ENCODE results near the gene DUOXA2. TPM values are rescaled to one million over a fixed set of nuclear protein-coding genes. Genes with fewer than 3 reads are reported as not detected.

Gene DUOXA2
- total and polyA plus RNA-seq, 2 of the 4 experiments (the other 2 are of a cell fraction) = not detected

GRCh38 chr15:45101749-45102148, 12.4 kb upstream of the DUOXA2 start:
- Histone ChIP-seq H2AFZ (replicated peaks; ENCODE audit: low read length, poor library complexity) (no peak overlapping the region), H3K9ac (ENCODE audit: low read depth, low read length) (no peak overlapping the region), H3K14ac (replicated peaks; ENCODE audit: low read depth, low read length) (no peak overlapping the region), H4K5ac (ENCODE audit: low read depth, low read length) (no peak overlapping the region), H3K4me1 (ENCODE audit: control insufficient read depth, insufficient read depth, low read length) (no peaks in the 10 kb centered on the region), H2BK5ac (ENCODE audit: low read depth, low read length, poor library complexity, severe bottlenecking) (no peak overlapping the region), H2AK5ac (ENCODE audit: low read depth, low read length) (no peak overlapping the region), H3K18ac (ENCODE audit: low read depth, low read length) (no peak overlapping the region), H4K20me1 (ENCODE audit: insufficient read depth, low read length) (no peaks in the 10 kb centered on the region), H2AK9ac (replicated peaks; ENCODE audit: low read depth, low read length, poor library complexity) (no peak overlapping the region), H4K8ac (ENCODE audit: low read depth in 2 of 2, low read length in 2 of 2) (no peak overlapping the region), H3K36me3 (ENCODE audit: control insufficient read depth, insufficient read depth, low read length) (no peaks in the 10 kb centered on the region), H2BK20ac (ENCODE audit: low read depth, low read length) (no peak overlapping the region), H3K27me3 (ENCODE audit: control insufficient read depth, insufficient read depth, low read length) (peaks cover 57% of the 10 kb centered on the region), H3K4me2 (ENCODE audit: low read depth, low read length) (no peak overlapping the region), H3K9me1 (ENCODE audit: insufficient read depth, low read length) (no peaks in the 10 kb centered on the region), H3K4ac (ENCODE audit: low read depth, low read length) (no peak overlapping the region), H2BK15ac (ENCODE audit: low read depth, low read length) (no peak overlapping the region), H3K79me1 (ENCODE audit: low read depth in 1 of 2, low read length in 2 of 2) (no peaks in the 10 kb centered on the region), H4K91ac (ENCODE audit: insufficient read depth, low read depth, low read length) (no peak overlapping the region), H3K27ac (ENCODE audit: insufficient read depth, low read length) (no peak overlapping the region), H3K4me3 (ENCODE audit: insufficient read depth, low read depth, low read length) (no peak overlapping the region), H3K23ac (ENCODE audit: low read depth, low read length) (no peak overlapping the region), H2BK120ac (ENCODE audit: low read depth, low read length) (no peak overlapping the region), H3K9me3 (ENCODE audit: control insufficient read depth, insufficient read depth, low read length) (no peaks in the 10 kb centered on the region), H3K56ac (ENCODE audit: extremely low read depth, insufficient read depth, low read length) (no peak overlapping the region)
- intact Hi-C loops (cut with micrococcal nuclease) = no loop called here
- CTCF ChIA-PET = no interaction called here
- POLR2A ChIA-PET (ENCODE audit: unreplicated experiment) = no interaction called here
- in situ Hi-C loops (cut with MboI; ENCODE audit: low sequenced_read_pairs) = no loop called here
- WGBS, 2 experiments (ENCODE audit: extremely low coverage in 2 of 2, insufficient read length in 1 of 2) = 50% methylated on average over 5 of the region's 12 CpGs; no CpG with 5 or more reads in 1 of the 2 experiments
- DNase-seq = no peak
- no TSS peak for BruUV-seq (replicated peaks)
- no peak for ATAC-seq (ENCODE audit: low read depth)
- TF ChIP-seq RFX5 (IDR thresholded peaks at IDR 0.05; ENCODE audit: low read depth, low read length) = no peak
- TF ChIP-seq ELK1 (IDR thresholded peaks at IDR 0.05; ENCODE audit: borderline replicate concordance, low read depth, low read length) = no peak
- no peak for TF ChIP-seq RCOR1 (IDR thresholded peaks at IDR 0.05; ENCODE audit: insufficient replicate concordance, low read length)
- no peak for TF ChIP-seq CHD1 (IDR thresholded peaks at IDR 0.05; ENCODE audit: low read depth, low read length)
- dilution Hi-C loops (cut with HindIII; ENCODE audit: low sequenced_read_pairs, unreplicated experiment) = no loop called here
